Fibroblast of pulmonary artery (primary cell): ENCODE data around the gene LCT.
"Not testable (repeated sequence)": the region's sequence is repeated elsewhere in the genome, so short reads cannot be mapped to it uniquely, and the experiment has no call there.

Experiments
- DNase-seq: peaks from one replicate; pipeline ENCODE4 v3.0.0-alpha.2; 2010; ENCODE audit warnings: low read depth
- H3K4me3 ChIP-seq: replicated peaks from 2 replicates; pipeline ENCODE4 v1.5.1; 2011; ENCODE audit warnings: low read depth, mild to moderate bottlenecking, control low read depth, low read length, moderate library complexity
- TF ChIP-seq, protein P1 (sequence below): IDR thresholded peaks from 2 replicates; pipeline ENCODE4 v1.5.1; 2011; ENCODE audit warnings: mild to moderate bottlenecking, control low read depth, low read length, inconsistent platforms; ENCODE audit errors: missing control alignments

Gene LCT

DNA sequence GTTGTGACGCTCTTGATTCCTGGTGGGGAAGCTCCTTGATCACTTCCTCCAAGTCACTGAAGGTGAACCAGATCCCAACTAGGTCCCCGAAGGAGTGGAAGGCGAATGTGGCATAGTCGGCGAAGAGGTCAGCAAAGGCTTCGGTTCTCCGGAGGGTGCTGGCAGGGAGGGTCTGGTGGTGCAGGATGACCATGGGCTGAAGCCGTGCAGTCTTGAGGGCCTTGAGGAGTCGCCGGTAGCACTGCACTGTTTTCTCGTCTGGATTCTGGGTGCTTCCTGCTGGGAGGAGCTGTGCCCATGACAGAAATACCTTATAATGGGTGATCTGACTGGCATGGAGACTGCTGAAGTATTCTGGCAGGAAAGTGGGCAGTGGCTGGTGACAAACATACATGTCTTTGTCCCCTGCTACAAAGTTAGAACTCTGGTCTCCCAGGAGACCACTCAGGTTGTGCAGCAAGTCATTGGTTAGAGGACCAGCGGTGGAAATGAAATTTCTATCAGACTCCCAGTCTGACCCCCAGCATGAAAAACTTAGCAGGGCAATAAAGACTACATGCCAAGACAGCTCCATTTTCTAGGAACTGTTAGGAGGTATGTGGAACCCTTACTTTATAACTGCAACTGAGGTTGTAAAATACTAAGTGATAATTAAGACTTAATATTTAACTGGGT is at the start of gene LCT:
Gene LCT (minus strand): TSS at position 589 of the 675 bp plus-strand sequence. CDS start 15 bp downstream, at position 574.
- DNase-seq = no peak
- no peak within 1 kb of the TSS for H3K4me3 ChIP-seq
- TF ChIP-seq, protein P1, sequence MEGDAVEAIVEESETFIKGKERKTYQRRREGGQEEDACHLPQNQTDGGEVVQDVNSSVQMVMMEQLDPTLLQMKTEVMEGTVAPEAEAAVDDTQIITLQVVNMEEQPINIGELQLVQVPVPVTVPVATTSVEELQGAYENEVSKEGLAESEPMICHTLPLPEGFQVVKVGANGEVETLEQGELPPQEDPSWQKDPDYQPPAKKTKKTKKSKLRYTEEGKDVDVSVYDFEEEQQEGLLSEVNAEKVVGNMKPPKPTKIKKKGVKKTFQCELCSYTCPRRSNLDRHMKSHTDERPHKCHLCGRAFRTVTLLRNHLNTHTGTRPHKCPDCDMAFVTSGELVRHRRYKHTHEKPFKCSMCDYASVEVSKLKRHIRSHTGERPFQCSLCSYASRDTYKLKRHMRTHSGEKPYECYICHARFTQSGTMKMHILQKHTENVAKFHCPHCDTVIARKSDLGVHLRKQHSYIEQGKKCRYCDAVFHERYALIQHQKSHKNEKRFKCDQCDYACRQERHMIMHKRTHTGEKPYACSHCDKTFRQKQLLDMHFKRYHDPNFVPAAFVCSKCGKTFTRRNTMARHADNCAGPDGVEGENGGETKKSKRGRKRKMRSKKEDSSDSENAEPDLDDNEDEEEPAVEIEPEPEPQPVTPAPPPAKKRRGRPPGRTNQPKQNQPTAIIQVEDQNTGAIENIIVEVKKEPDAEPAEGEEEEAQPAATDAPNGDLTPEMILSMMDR = no peak

DNA sequence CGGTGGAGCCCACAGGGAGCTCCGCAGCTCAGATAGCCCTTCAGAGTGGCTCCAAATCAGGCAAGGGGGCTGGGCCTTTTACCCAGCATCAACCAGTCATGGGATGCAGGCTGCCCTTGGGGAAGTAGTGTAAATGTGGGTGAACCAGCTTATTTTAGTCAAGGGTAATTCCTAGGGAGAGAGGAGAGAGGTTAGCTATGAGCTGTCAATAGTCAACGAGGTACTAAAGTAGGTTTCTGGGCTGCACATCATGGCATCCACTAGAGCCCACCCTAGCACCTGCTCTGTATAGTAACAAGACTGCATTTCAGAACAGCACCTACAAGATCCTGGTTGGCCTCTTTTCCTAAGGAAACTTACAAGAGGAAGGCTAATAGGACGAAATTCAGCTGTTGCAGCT is 48.7 kb upstream of the LCT start:
- H3K4me3 ChIP-seq = no peak overlapping the region
- no peak for DNase-seq
- TF ChIP-seq, protein P1 = no peak

DNA sequence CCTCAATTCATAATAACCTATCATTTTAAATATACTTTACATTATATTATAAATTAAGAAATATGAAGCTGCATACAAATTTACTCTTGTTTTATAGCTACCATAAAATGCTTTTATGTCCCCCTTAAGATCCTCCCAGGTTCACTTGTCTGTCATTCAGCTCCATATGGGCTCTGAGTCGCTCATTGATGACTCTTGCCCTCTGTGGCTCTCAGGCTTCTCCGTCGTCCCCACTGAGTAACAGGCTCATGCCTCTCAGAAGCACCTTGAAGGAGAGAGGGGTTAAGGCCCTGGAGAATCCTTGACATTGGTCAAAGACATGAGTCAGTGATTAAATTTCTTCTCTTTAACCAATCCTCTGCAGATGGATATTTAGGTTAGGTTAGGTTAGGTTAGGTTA is 45.4 kb upstream of the LCT start:
- no peak for DNase-seq
- TF ChIP-seq, protein P1 = no peak
- H3K4me3 ChIP-seq = no peak overlapping the region

DNA sequence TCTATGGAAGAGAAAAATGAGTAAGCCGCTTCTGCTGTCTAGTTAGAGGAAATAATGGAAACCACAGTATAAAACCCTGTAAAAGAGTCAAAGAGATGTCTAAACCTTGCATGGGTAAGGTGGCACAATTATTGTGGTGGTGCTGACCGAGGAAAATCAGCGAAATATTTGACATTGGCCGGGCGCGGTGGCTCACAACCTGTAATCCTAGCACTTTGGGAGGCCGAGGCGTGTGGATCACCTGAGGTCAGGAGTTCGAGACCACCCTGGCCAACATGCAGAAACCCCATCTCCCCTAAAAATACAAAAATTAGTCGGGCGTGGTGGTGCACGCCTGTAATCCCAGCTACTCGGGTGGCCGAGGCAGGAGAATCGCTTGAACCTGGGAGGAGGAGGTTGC is 39.8 kb upstream of the LCT start:
- peak overlapping the region; percentile 74 for H3K4me3 ChIP-seq
- not testable (repeated sequence) for DNase-seq

DNA sequence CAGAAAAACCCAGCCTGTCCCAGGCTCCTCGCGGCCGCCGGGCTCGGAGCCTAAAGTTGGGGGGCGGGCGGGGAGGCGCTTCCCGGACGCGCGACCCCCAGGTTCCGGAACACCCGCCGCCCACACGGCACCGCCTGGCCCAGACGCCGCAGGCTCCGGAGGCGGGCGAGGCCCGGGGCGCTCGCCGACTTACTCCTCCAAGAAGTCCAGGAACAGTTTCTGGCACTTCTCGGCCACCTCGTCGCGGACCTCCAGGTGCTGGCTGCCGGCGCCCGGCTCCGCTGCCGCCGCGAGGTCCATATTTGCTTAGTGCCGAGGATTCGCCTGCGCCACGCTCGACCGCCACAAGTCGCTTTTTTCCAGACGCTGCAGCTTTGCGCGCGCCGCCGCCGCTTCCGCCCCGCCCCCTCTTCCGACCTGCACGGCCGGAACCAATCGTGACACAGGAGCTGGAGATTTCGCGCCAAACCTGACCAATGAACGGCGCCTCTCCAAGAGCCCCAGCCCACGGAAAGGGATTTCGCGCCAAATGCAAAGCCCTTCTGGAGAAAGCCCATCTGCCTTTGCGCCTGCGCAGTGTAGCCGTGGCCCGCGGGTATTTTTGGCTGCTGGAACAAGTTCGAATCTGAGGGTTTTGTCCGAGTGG is 39.2 kb upstream of the LCT start, which contains the start of gene MCM6:
Gene MCM6 (minus strand): TSS at position 378 of the 646 bp plus-strand sequence. CDS start 78 bp downstream, at position 300.
- TF ChIP-seq, protein P1 = no peak
- H3K4me3 ChIP-seq = peak within 1 kb of the TSS; percentile 74
- peak; percentile 99 for DNase-seq

DNA sequence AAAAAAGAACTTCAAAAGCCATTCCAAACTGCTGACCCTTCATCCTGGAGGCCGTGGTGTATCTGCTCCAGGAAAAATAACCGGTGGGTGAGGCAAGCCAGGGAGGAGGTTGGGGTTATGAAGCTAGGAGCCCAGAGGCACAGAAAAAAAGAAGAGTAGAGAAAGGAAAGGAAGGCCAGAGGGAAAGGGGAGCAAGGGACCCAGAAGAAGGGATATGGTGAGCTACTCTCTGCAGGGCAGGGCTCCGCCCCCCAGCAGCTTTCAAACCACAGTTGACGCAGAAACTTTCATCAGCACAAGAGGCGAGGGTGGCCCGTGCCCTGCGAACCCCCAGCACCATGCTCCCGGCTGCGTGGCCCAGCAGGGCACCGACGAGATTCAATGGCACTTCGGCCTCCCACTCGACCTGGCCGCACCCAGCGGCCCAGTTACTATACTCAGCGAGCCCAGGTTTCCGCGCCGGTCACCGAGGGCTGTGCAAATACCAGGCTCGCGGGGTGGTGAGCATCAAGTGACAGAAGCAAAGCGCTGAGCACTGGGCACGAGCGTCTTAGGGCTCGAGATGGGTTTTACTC is 38.6 kb upstream of the LCT start:
- DNase-seq = peak; percentile 50
- H3K4me3 ChIP-seq = peak overlapping the region; percentile 74
- TF ChIP-seq, protein P1 = no peak

DNA sequence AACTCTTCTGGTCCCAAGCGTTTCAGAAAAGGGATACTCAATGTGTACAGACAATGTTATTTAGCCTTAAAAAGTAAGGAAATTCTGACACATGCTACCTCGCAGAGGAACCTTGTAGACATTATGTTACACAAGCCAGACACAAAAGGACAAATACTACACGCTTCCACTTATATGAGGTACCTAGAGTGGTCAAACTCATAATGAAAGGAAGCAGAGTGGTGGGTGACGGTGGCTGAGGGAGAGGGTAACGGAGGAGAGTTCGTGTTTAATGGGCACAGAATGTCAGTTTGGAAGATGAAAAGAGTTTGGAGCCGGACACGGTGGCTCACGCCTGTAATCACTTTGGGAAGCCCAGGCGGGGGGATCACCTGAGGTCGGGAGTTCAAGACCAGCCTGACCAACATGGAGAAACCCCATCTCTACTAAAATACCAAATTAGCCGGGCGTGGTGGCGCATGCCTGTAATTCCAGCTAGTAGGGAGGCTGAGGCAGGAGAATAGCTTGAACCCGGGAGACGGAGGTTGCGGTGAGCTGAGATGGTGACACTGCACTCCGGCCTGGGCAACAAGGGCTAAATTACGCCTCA is 37.9 kb upstream of the LCT start:
- peak overlapping the region; percentile 74 for H3K4me3 ChIP-seq
- TF ChIP-seq, protein P1 = no peak
- DNase-seq = no peak
